Right lobe of liver (tissue), 6 donors: ENCODE measurements around the gene ATG10. TPM values are rescaled to one million over a fixed set of nuclear protein-coding genes. Genes with fewer than 3 reads are reported as not detected.

Experiments used
- ATAC-seq, 4 donors: fragments of 200-7000 bp; cut with Tn5 transposase; one replicate each; pipeline ENCODE4 v1.9.1; 2020; ENCODE audit warnings: mild to moderate bottlenecking in 4 of 4, moderate library complexity in 4 of 4
- DNase-seq, 3 donors: peaks; one replicate each; pipeline ENCODE4 v3.0.0-alpha.2; 2020
- H3K27ac ChIP-seq, 3 donors: fragments of 200-600 bp; one replicate each; pipeline ENCODE4 v1.8.0; 2022
- H3K27me3 ChIP-seq, 2 donors: fragments of 200-600 bp; one replicate each; pipeline ENCODE4 v1.8.0; 2022
- H3K36me3 ChIP-seq, 4 donors: fragments of 200-600 bp; sonication (generic) in 1 of 4; one replicate each; pipeline versions ENCODE4 v1.5.1 to v1.8.0; 2017 to 2022; ENCODE audit warnings: control low read depth in 1 of 4
- H3K4me1 ChIP-seq, 4 donors: fragments of 200-600 bp; sonication (generic) in 1 of 4; one replicate each; pipeline versions ENCODE4 v1.5.1 to v1.8.0; 2017 to 2022; ENCODE audit warnings: control low read depth in 1 of 4
- H3K4me3 ChIP-seq, 3 donors: fragments of 200-600 bp; one replicate each; pipeline ENCODE4 v1.8.0; 2022
- H3K9me3 ChIP-seq, 4 donors: fragments of 200-600 bp; sonication (generic) in 1 of 4; one replicate each; pipeline versions ENCODE4 v1.5.1 to v1.8.0; 2017 to 2022; ENCODE audit warnings: control low read depth in 1 of 4
- CTCF ChIP-seq, 4 donors: fragments of 200-600 bp in 3 of 4; fragments of 450-650 bp in 1 of 4; IDR thresholded peaks; one replicate each; pipeline versions ENCODE4 v1.5.1 to v1.8.0; 2016 to 2022; ENCODE audit warnings: antibody characterized with exemption in 4 of 4, mild to moderate bottlenecking in 2 of 4
- POLR2A ChIP-seq: fragments of 450-650 bp; IDR thresholded peaks from one replicate; pipeline ENCODE4 v1.6.1; 2017; ENCODE audit warnings: antibody characterized with exemption, mild to moderate bottlenecking
- WGBS: methylation state at CpG from one replicate; pipeline ENCODE4 v1.1.6; 2018; ENCODE audit warnings: low coverage, low lambda C conversion rate; ENCODE audit not compliant: insufficient coverage; ENCODE audit errors: missing lambda C conversion rate; 5-methylcytosine and 5-hydroxymethylcytosine counted together
- intact Hi-C, 2 donors: fragments of 100-400 bp; cut with DNase I; formaldehyde crosslinking; loops; one replicate each; pipeline versions ENCODE4 v1.11.2 to v1.14.1; 2022
- long read RNA-seq: library from polyadenylated mRNA; unstranded; transcript quantifications from one replicate; pipeline ENCODE4 v2.0.0, GENCODE V29; 2019
- total RNA-seq, 6 experiments: library from RNA; depleted of rRNA in 2 of 6; stranded (reverse); fragments of >200 nt in 2 of 6; fragmentation: NEBNext Ultra II Directional in 3 of 6; extraction: Animal tissue kit (Norgen Biotek cat#: 25700) in 3 of 6; gene quantifications; one replicate each; pipeline versions ENCODE4 v1.1.0 to v1.2.4, GENCODE V29; 2016 to 2023
- donor health status: DM: no; HTN: yes; CAD: no.
- donor health status: DM: no; HTN: no; CAD: no.
- donor health status: DM: no; HTN: no; CAD: no.
- donor health status: DM: no; HTN: yes; CAD: no.
- donor health status: DM: no; HTN: yes; CAD: no.

The ATG10 gene
- total RNA-seq, result 1 to 10 TPM; 2.9 to 8.0 (median 4.4) TPM
- long read RNA-seq, partial matches to known transcripts, result 0 of 1 reads
- long read RNA-seq, other reads (novel, unspliced or antisense), result 1 of 1 reads

GRCh38 chr5:81971712-81972491 is at the start of gene ATG10:
Gene ATG10 (plus strand): TSS chr5:81972023. CDS start chr5:81987571, 15,548 bp downstream.
- WGBS, result 0% methylated on average over 17 of the region's 77 CpGs
- DNase-seq (peak; percentile 95 to 96 (median 96)), ATAC-seq (peak; percentile 93 to 98 (median 94))
- Histone ChIP-seq H3K9me3 (no peaks in the 10 kb centered on the region), H3K27ac (peak within 1 kb of the TSS; percentile 99), H3K27me3 (no peaks in the 10 kb centered on the region), H3K36me3 (no peaks in the 10 kb centered on the region), H3K4me1 (no peaks in the 10 kb centered on the region), H3K4me3 (peak within 1 kb of the TSS; percentile 61 to 65 (median 65))
- intact Hi-C loops, result no loop called here
- peak; percentile 96 for TF ChIP-seq POLR2A
- no peak for TF ChIP-seq CTCF (IDR thresholded peaks at IDR 0.05)

- no peak for TF ChIP-seq POLR2A
- no peak for TF ChIP-seq CTCF (IDR thresholded peaks at IDR 0.05)
- intact Hi-C loops, result no loop called here
Measured at GRCh38 chr5:81922854-81923279, 49.0 kb upstream of the ATG10 start.

GRCh38 chr5:81924442-81924841 is 47.4 kb upstream of the ATG10 start:
- Histone ChIP-seq H3K27ac (no peak overlapping the region), H3K27me3 (no peaks in the 10 kb centered on the region), H3K4me3 (no peak overlapping the region), H3K36me3 (no peaks in the 10 kb centered on the region), H3K9me3 (no peaks in the 10 kb centered on the region), H3K4me1 (no peaks in the 10 kb centered on the region)
- ATAC-seq, result no peak
- intact Hi-C loops, result no loop called here
- TF ChIP-seq POLR2A (no peak), CTCF (IDR thresholded peaks at IDR 0.05) (no peak)
- no peak for DNase-seq
- 54% methylated on average over 4 of the region's 4 CpGs for WGBS

More at GRCh38 chr5:81922854-81923279, 49.0 kb upstream of the ATG10 start:
- ATAC-seq (no peak), DNase-seq (no peak)
- H3K36me3 ChIP-seq, result no peaks in the 10 kb centered on the region
- WGBS, result 71% methylated on average over 4 of the region's 4 CpGs
- H3K27me3 ChIP-seq, result no peaks in the 10 kb centered on the region
- no peaks in the 10 kb centered on the region for H3K4me1 ChIP-seq
- H3K27ac ChIP-seq, result no peak overlapping the region
- no peaks in the 10 kb centered on the region for H3K9me3 ChIP-seq
- no peak overlapping the region for H3K4me3 ChIP-seq

- WGBS, result 63% methylated on average over 4 of the region's 4 CpGs
Measured at GRCh38 chr5:81925009-81925408, 46.8 kb upstream of the ATG10 start.

More at GRCh38 chr5:81925009-81925408, 46.8 kb upstream of the ATG10 start:
- intact Hi-C loops, result no loop called here
- ATAC-seq (no peak), DNase-seq (no peak)
- TF ChIP-seq CTCF (IDR thresholded peaks at IDR 0.05) (no peak), POLR2A (no peak)
- Histone ChIP-seq H3K9me3 (no peaks in the 10 kb centered on the region), H3K4me3 (no peak overlapping the region), H3K27ac (no peak overlapping the region), H3K27me3 (no peaks in the 10 kb centered on the region), H3K36me3 (no peaks in the 10 kb centered on the region), H3K4me1 (no peaks in the 10 kb centered on the region)
